WERI-Rb-1 (cell line): ENCODE measurements around the gene PNPLA5.
"Not testable (repeated sequence)": the region's sequence is repeated elsewhere in the genome, so short reads cannot be mapped to it uniquely, and the experiment has no call there.

Experiments used
- DNase-seq: peaks from one replicate; pipeline ENCODE4 v3.0.0-alpha.2; 2020
- H3K27ac ChIP-seq: fragments of 250-450 bp; sonication (Bioruptor Pico); 2 replicates; pipeline ENCODE4 v1.5.1; 2020; ENCODE audit warnings: mild to moderate bottlenecking, moderate library complexity
- H3K27me3 ChIP-seq: fragments of 250-450 bp; sonication (Bioruptor Pico); 2 replicates; pipeline ENCODE4 v1.5.1; 2021; ENCODE audit warnings: mild to moderate bottlenecking, low read depth, moderate library complexity; ENCODE audit not compliant: insufficient read depth, severe bottlenecking
- H3K36me3 ChIP-seq: fragments of 250-450 bp; sonication (Bioruptor Pico); 2 replicates; pipeline ENCODE4 v1.5.1; 2020; ENCODE audit warnings: mild to moderate bottlenecking, moderate library complexity
- H3K4me3 ChIP-seq: 2 replicates; pipeline ENCODE4 v1.5.1; 2011; ENCODE audit warnings: low read depth, mild to moderate bottlenecking, control low read depth, low read length
- H3K9me3 ChIP-seq: fragments of 250-450 bp; sonication (Bioruptor Pico); 2 replicates; pipeline ENCODE4 v1.5.1; 2021; ENCODE audit warnings: mild to moderate bottlenecking, moderate library complexity; ENCODE audit not compliant: severe bottlenecking
- TF ChIP-seq, protein P1 (sequence below): IDR thresholded peaks from 2 replicates; pipeline ENCODE4 v1.5.1; 2011; ENCODE audit warnings: low read depth, mild to moderate bottlenecking, control low read depth, inconsistent platforms, low read length

Gene PNPLA5

DNA sequence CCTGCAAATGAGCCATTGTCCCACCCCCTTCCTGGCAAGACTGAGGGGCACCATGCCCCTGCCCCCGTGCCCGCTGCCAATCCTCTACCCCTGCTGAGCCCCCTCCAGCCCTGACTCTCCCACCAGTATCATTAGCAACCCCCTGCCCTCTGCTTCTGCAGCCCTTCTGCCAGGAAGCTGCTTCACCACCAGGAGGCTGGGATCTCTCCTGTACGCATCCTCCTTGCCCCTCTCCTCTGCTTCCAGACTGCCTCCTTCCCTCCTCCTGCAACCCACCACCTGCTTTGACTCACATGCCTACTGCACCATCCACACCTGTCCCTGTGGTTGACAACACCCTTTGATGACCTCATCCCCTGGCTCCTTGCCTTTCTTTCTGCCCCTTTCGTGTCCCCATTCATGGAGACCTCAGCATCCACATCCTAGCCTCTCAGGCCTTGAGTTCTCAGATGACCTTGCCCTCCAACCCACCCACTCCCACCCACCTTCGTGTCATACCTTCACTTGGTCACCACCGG is 18.4 kb upstream of the PNPLA5 start:
- TF ChIP-seq, protein P1, sequence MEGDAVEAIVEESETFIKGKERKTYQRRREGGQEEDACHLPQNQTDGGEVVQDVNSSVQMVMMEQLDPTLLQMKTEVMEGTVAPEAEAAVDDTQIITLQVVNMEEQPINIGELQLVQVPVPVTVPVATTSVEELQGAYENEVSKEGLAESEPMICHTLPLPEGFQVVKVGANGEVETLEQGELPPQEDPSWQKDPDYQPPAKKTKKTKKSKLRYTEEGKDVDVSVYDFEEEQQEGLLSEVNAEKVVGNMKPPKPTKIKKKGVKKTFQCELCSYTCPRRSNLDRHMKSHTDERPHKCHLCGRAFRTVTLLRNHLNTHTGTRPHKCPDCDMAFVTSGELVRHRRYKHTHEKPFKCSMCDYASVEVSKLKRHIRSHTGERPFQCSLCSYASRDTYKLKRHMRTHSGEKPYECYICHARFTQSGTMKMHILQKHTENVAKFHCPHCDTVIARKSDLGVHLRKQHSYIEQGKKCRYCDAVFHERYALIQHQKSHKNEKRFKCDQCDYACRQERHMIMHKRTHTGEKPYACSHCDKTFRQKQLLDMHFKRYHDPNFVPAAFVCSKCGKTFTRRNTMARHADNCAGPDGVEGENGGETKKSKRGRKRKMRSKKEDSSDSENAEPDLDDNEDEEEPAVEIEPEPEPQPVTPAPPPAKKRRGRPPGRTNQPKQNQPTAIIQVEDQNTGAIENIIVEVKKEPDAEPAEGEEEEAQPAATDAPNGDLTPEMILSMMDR = no peak
- Histone ChIP-seq H3K36me3 (no peaks in the 10 kb centered on the region), H3K27ac (no peak overlapping the region), H3K27me3 (no peaks in the 10 kb centered on the region), H3K4me3 (no peak overlapping the region), H3K9me3 (no peaks in the 10 kb centered on the region)
- no peak for DNase-seq

DNA sequence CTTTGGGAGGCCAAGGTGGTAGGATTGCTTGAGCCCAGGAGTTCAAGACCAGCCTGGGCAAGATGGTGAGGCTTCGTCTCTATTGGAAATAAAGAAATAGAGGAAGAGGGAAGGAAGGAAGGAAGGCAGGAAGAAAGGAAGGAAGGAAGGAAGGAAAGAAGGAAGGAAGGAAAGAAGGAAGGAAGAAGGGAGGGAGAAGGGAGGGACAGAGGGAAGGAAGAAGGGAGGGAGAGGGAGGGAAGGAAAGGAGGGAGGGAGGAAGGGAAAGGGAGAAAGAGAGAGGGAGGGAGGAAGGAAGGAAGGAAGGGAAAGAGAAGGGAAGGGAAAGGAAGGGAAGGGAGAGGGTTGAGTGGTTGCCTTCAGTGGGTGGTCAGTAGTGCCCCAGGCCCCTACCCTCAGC is 17.9 kb upstream of the PNPLA5 start:
- no peaks in the 10 kb centered on the region for H3K27me3 ChIP-seq
- H3K27ac ChIP-seq = no peak overlapping the region
- no peaks in the 10 kb centered on the region for H3K36me3 ChIP-seq
- TF ChIP-seq, protein P1 = no peak
- DNase-seq = no peak
- no peak overlapping the region for H3K4me3 ChIP-seq
- H3K9me3 ChIP-seq = no peaks in the 10 kb centered on the region

DNA sequence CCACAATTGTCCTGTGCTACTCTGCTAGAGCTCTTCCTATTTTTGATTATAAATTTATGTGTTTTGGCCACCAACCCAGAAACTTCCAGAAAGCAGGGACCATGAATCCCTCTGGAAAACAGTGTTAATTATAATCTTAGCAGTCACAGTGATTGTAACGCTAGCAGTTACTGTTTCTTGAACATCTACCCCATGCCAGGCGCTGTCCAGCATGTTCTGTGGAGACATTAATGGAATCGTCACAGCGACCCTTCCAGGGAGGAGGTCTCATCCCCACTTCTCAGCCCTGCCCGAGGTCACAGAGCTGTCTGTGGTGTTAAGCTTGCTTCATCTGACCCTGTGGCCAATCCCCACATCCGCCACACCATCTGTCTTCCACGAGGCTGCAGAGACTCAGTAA is 13.9 kb upstream of the PNPLA5 start:
- TF ChIP-seq, protein P1 = no peak
- Histone ChIP-seq H3K9me3 (no peaks in the 10 kb centered on the region), H3K27ac (peak overlapping the region; percentile 66), H3K4me3 (no peak overlapping the region), H3K36me3 (no peaks in the 10 kb centered on the region), H3K27me3 (no peaks in the 10 kb centered on the region)
- DNase-seq = peak; percentile 78

DNA sequence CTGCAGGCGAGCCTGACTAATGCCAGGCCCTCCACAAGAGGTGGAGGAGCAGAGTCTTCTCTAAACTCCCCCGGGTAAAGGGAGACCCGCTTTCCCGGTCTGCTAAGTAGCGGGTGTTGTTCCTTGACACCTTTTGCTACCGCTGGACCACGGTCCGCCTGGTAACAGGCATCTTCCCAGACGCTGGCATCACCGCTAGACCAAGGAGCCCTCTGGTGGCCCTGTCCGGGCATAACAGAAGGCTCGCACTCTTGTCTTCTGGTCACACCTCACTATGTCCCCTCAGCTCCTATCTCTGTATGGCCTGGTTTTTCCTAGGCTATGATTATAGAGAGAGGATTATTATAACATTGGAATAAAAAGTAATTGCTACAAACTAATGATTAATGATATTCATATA is 12.6 kb upstream of the PNPLA5 start:
- H3K4me3 ChIP-seq, H3K27ac ChIP-seq, H3K27me3 ChIP-seq, H3K9me3 ChIP-seq, H3K36me3 ChIP-seq: not testable (repeated sequence)
- peak; percentile 69 for DNase-seq

DNA sequence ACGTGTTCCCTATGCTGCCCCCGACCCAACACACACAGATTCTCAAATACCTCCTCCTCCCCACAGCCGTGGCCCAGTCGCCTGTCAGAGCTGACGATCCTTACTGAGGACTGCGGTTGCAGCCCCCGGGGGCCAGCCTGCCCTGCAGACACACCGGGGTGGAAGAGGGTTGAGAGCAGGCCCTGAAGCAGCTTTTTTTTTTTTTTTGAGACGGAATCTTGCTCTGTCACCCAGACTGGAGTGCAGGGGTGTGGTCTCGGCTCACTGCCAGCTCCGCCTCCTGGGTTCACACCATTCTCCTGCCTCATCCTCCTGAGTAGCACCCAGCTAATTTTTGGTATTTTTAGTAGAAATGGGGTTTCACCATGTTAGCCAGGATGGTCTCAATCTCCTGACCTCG is 11.2 kb upstream of the PNPLA5 start:
- not testable (repeated sequence) for H3K36me3 ChIP-seq, H3K9me3 ChIP-seq, H3K27ac ChIP-seq

DNA sequence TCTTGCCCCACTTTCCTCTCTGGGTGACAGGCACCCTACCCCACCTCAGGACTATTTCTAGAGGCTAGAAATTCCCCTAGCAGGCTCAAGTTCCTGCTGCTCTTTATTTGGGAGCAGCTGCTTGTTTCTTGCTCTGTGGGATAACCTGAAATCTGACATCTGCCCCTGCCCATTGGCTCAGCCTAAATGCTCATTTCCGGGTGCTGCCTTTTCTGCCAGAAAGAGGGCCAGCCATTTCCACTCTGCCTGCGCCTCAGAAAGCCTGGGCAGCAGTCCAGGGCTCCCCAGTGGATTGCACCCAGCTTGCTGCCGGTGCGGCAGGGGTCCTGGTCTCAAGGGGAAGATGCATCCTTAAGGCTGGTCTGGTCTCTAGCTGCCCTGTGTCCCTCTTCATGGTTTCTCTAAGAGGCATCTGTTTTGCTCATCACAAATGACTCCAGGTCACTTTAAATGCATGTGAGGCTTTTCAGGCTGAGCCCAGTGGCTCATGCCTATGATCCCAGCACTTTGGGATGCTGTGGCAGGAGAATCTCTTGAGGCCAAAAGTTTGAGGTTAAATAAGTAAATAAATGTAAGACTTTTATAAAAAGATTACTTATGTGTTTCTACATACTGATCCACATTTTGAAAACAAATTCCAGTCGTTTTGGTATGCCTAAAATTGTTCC is 10.3 kb upstream of the PNPLA5 start:
- no peaks in the 10 kb centered on the region for H3K27me3 ChIP-seq
- no peak overlapping the region for H3K27ac ChIP-seq
- no peak for DNase-seq
- peaks cover 3% of the 10 kb centered on the region for H3K9me3 ChIP-seq
- H3K4me3 ChIP-seq = no peak overlapping the region
- TF ChIP-seq, protein P1 = no peak
- H3K36me3 ChIP-seq = no peaks in the 10 kb centered on the region

More for the DNA sequence above, 11.2 kb upstream of the PNPLA5 start:
- not testable (repeated sequence) for H3K4me3 ChIP-seq, H3K27me3 ChIP-seq, DNase-seq

DNA sequence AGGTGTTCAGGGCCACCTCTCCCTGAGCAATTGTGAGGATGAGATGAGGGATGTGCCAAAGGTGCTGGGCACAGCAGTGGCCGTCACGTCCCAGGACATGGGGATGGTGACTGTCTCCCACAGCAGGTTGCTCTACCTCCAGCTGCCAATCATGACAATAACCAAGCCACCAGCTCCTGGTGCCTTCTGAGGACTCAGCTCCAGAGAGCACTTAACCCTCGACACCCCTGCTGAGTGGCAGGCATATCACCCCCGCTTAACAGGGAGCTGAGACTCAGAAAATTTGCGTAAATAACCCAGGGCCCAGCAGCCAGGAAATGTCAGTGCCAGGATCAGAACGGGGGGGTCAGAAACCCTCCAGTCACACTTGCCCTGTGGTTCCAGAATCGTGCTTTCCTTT is 8.4 kb upstream of the PNPLA5 start:
- Histone ChIP-seq H3K4me3 (no peak overlapping the region), H3K36me3 (no peaks in the 10 kb centered on the region), H3K27me3 (no peaks in the 10 kb centered on the region), H3K9me3 (peaks cover 3% of the 10 kb centered on the region), H3K27ac (no peak overlapping the region)
- no peak for DNase-seq
- TF ChIP-seq, protein P1 = no peak
